Measurements from ENCODE around the gene SCFD2.
"Not testable (repeated sequence)": the region's sequence is repeated elsewhere in the genome, so short reads cannot be mapped to it uniquely, and the experiment has no call there.

SCFD2 gene

DNA sequence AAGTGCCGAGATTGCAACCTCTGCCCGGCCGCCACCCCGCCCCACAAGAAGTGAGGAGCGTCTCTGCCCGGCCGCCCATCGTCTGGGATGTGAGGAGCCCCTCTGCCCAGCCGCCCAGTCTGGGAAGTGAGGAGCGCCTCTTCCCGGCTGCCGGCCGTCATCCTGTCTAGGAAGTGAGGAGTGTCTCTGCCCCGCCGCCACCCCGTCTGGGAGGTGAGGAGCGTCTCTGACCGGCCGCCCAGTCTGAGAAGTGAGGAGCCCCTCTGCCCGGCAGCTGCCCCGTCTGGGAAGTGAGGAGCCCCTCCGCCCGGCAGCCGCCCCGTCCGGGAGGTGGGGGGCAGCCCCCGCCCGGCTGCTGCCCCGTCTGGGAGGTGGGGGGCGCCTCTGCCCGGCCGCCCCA is 226.6 kb downstream of the SCFD2 start:
- DNase-seq (ENCODE audit: low spot score) = not testable (repeated sequence)

DNA sequence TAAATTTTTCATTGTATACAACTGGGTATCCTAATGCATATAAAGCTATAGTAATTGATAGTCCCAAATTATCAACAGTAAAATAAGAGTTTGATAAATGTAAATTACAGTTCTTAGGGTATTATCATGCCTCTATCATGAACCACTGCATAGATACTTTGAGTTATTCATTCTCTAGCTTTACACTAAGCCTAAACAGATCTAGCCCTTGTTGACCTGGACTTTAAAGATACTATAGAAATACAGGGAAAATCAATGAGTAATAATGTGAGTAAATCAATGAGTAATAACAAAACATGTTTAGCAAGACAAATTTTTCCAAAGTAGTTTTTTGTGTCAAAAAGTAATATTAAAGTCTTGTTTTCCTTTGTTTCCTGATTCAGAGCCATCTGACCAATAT is 228.4 kb downstream of the SCFD2 start:
- DNase-seq (ENCODE audit: low spot score) = no peak

GRCh38 chr4:53136954-53137353 is 228.9 kb downstream of the SCFD2 start:
- DNase-seq (ENCODE audit: low spot score) = no peak

- no peak for DNase-seq (ENCODE audit: low spot score)
Observed at GRCh38 chr4:53132132-53132891, 233.5 kb downstream of the SCFD2 start.

GRCh38 chr4:53131562-53131925 is 234.3 kb downstream of the SCFD2 start:
- DNase-seq (ENCODE audit: low spot score) = no peak

DNA sequence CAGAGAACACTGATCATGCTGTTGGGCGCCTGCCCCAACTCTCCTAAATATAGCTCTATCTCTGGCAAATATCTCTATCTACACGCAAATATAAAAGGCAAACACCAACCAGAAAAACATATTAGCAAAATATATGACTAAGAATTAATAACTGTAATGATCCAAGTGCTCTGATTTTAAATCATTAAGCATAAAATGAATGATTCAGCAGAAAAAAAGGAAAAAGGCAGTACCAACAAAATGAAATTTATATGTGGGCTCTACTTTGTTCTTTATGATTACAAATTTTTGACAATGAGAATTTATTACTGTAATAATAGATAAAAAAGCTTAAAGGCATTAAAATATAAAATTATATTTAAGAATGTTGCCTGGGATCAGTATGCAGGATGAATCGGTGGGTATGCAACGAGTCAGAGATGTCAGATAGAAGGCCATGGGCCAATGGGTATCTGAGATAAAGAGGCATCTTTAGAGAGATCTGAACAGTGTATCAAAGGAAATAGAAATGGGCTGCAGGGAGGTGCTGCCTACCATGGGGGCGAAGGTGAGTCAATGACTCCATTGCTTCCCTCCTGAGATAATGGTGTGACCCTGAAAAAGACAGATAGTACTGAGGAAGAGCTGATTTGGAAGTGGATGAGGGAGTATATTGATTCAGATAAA is 234.8 kb downstream of the SCFD2 start:
- no peak for DNase-seq (ENCODE audit: low spot score)

GRCh38 chr4:53128706-53129357 is 237.0 kb downstream of the SCFD2 start:
- DNase-seq (ENCODE audit: low spot score) = no peak

GRCh38 chr4:53128231-53128630 is 237.6 kb downstream of the SCFD2 start:
- DNase-seq (ENCODE audit: low spot score) = no peak

DNA sequence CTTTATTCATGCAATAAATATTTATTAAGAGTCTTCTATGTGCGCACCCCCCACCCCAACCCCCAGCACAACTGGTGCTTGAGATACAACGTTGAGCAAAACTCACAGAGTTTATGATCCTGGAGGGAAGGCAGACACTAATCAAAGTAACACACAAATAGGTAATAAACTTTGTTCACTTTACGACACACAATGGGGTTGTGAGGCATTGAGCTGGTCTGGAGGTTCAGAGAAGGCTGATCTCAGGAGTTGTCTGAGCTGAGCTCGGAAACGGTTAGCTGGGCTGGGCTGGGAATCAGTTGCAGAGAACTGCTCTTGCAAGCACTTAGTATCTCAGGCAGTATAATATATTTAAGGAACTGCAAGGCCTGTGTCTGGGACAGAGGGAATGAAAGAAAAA is 238.5 kb downstream of the SCFD2 start:
- no peak for DNase-seq (ENCODE audit: low spot score)

DNA sequence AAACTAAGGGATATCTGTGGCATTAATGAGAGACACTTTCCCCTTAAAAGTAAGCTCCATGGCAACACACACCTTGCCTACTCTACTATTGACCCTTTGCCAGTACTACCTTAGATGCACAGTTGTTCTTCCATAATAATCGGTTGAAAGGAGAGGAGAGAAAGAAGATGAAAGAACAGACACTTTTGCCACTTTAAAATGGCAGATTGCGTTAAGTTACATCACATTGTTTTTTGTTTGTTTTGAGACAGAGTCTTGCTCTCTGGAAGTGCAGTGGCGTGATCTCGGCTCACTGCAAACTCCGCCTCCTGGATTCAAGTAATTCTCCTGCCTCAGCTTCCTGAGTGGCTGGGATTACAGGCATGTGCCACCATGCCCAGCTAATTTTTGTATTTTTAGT is 239.8 kb downstream of the SCFD2 start:
- DNase-seq (ENCODE audit: low spot score) = no peak

DNA sequence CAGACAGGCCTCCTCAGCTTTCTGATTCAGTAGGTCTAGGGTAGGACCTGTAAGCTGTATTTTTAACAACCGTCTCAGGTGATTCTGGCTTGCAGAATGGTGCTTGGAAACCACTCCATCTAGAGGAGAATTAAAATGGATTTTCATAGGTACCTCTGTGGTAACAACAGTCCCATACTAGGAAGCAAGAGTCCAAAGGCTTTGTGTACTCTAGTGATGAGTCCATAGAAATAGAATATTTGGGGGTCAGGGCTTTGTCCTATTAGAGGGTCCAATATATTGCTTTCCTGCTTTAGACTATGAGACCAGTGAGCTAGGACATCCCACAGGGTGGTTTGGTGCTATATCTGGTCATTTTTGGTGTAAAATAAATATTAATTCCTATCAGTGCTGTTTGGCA is 242.0 kb downstream of the SCFD2 start:
- no peak for DNase-seq (ENCODE audit: low spot score)

DNA sequence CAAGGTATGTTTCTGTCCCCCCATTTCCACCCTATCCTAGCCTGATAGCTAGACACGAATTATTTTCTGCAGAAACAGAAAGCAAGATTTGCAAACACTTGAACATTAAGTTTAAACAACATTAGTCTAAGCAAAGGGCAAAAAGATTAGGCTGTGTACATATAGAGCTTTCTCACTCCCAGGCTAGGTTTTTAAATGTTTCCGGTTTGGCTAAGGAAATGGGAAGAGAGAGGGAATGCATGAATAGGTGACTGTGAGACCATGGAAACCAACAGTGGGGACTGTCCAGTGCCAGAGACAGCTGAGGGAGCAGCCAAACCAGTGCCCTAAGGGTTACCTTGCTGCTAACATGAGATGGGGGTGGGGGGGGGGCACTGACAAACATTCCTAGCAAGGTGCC is 242.7 kb downstream of the SCFD2 start:
- DNase-seq (ENCODE audit: low spot score) = no peak

GRCh38 chr4:53122280-53123116 is 243.4 kb downstream of the SCFD2 start:
- DNase-seq (ENCODE audit: low spot score) = no peak

DNA sequence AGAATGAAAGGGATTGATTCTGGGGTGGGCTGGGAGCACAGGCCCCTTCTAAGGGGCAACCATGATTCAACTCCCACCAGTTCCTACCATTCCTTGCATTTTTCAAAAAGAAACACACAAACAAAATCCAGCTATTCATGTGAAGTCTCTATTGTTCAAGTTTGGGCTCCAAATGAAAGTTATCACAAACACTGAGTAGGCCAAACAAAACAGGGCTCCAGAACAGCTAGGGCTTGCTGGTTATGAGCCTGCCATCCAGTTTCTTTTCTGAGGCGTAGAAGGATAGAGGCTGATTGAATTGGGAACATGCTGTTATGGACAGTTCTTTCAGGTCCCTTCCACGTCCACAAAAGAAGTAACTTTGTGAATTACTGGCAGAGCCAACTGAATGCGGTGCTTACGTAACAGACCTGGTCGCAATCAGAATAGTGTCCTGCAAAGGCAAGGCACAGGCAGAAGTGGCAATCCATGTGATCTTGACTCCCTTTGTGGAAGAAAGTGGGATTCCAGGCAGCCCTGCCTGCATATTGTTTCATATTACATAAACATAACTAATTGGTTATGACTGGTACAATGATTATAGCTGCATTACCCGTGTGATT is 244.5 kb downstream of the SCFD2 start:
- no peak for DNase-seq (ENCODE audit: low spot score)

DNA sequence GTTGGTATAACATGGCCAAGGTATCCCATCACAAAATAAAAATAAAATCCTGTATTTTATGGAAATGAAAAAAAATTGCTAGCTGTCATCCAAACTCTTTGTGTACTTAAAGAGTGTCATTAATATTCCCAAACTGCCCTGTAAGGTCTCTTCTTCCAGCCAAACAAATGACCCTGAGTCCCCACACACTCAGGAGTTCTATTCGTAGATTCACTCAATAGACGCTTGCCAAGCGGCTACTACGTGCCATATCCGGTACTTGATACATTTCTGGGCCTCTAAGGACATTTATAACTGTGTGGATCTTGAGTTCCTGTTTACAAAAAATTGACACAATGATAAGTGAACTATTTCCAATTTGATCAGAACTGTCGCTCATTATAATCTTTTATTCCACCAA is 245.1 kb downstream of the SCFD2 start:
- no peak for DNase-seq (ENCODE audit: low spot score)

- DNase-seq (ENCODE audit: low spot score) = no peak
Observed at GRCh38 chr4:53119680-53120079, 246.2 kb downstream of the SCFD2 start.

- no peak for DNase-seq (ENCODE audit: low spot score)
Observed at GRCh38 chr4:53118676-53119075, 247.2 kb downstream of the SCFD2 start.

DNA sequence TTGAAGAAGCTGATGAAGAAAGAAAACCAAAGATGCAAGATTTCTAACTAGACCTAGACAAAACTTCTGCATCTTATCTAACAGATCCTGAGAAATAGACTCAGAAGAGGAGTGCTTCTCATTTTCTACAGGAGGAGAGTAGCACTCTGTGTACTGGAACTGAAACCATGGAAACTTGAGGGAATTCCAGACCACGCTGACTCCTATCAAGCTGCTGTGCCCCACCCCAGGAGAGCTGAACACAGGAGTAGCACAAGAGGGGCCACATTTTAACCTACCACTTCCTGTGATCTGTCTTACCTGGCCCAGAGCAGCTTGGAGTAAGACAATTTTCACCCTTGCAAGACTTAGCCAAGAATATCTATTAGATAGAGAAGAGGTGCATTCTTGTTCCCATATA is 248.9 kb downstream of the SCFD2 start:
- DNase-seq (ENCODE audit: low spot score) = no peak

- no peak for DNase-seq (ENCODE audit: low spot score)
Observed at GRCh38 chr4:53113431-53114225, 252.2 kb downstream of the SCFD2 start.

DNA sequence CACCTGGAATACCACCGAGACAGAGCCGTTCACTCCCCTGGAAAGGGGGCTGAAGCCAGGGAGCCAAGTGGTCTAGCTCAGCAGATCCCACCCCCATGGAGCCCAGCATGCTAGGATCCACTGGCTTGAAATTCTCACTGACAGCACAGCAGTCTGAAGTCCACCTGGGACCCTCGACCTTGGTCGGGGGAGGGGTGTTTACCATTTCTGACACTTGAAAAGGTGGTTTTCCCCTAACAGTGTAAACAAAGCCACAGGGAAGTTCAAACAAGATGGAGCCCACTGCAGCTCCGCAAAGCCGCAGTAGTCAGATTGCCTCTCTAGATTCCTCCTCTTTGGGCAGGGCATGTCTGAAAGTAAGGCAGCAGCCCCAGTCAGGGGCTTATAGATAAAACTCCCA is 260.5 kb downstream of the SCFD2 start:
- DNase-seq (ENCODE audit: low spot score) = no peak

DNA sequence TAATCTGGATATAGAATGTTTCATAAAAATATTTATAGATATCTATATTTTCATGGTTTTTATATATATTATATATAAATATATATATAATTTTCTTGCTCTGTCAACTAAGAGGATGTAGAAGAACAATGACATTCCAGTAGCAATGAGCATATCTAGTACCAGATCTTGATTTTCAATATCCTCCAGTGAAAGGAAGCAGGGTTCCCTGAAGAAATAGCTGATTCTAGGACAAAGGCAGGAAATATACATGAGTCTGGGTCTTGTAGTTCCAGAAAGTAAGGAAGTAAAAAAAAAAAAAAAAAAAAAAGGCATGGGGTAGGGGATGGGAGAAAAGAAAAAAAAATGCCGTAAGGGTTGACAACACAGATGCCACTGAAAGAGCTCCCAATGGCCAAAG is 262.4 kb downstream of the SCFD2 start:
- no peak for DNase-seq (ENCODE audit: low spot score)
